IMR-90 (cell line): Measurements from ENCODE around the gene GLI1. TPM values are rescaled to one million over a fixed set of nuclear protein-coding genes. Genes with fewer than 3 reads are reported as not detected.

Experiments
- ATAC-seq: fragments of 200-7000 bp; cut with Tn5 transposase; 2 replicates; pipeline ENCODE4 v1.9.1; 2020; ENCODE audit warnings: low read depth, mild to moderate bottlenecking, moderate library complexity
- BruUV-seq: library from RNA; stranded (reverse); fragments of 400-500 nt; replicated peaks from 2 replicates; lab custom pipeline; 2021; lab: Mats Ljungman, UMichigan
- CTCF ChIA-PET: fragments of 300-600 bp; formaldehyde crosslinking; extraction: SDS; loops from one replicate; lab custom pipeline; 2021; ENCODE audit warnings: antibody characterized with exemption; lab: Yijun Ruan, JAX
- POLR2A ChIA-PET: fragments of 300-600 bp; sonication (Branson Sonifier 250); formaldehyde crosslinking; loops from one replicate; lab custom pipeline; 2022; ENCODE audit warnings: antibody characterized with exemption; ENCODE audit not compliant: unreplicated experiment; lab: Charles Lee
- DNase-seq: peaks from one replicate; pipeline ENCODE4 v3.0.0; 2013
- H2AFZ ChIP-seq: replicated peaks from 2 replicates; pipeline ENCODE3; 2013; ENCODE audit warnings: low read length, mild to moderate bottlenecking; ENCODE audit not compliant: poor library complexity
- H2AK5ac ChIP-seq: 2 replicates; pipeline ENCODE4 v1.6.1; 2013; ENCODE audit warnings: low read depth, low read length, inconsistent platforms
- H2AK9ac ChIP-seq: replicated peaks from 2 replicates; pipeline ENCODE3; 2013; ENCODE audit warnings: mild to moderate bottlenecking, low read depth, low read length, moderate library complexity; ENCODE audit not compliant: poor library complexity
- H2BK120ac ChIP-seq: 2 replicates; pipeline ENCODE4 v1.6.1; 2013; ENCODE audit warnings: low read depth, low read length, inconsistent platforms
- H2BK15ac ChIP-seq: 3 replicates; pipeline ENCODE4 v1.6.1; 2013; ENCODE audit warnings: low read depth, low read length, inconsistent platforms
- H2BK20ac ChIP-seq: 2 replicates; pipeline ENCODE4 v1.6.1; 2013; ENCODE audit warnings: low read depth, mild to moderate bottlenecking, inconsistent platforms, low read length, moderate library complexity
- H2BK5ac ChIP-seq: 2 replicates; pipeline ENCODE4 v1.6.1; 2013; ENCODE audit warnings: mild to moderate bottlenecking, low read depth, low read length, inconsistent platforms; ENCODE audit not compliant: poor library complexity, severe bottlenecking
- H3K14ac ChIP-seq: replicated peaks from 2 replicates; pipeline ENCODE4 v1.6.1; 2013; ENCODE audit warnings: low read depth, low read length, inconsistent platforms
- H3K18ac ChIP-seq: 2 replicates; pipeline ENCODE4 v1.6.1; 2013; ENCODE audit warnings: low read depth, low read length, control low read depth
- H3K23ac ChIP-seq: 2 replicates; pipeline ENCODE4 v1.6.1; 2013; ENCODE audit warnings: low read depth, low read length, inconsistent platforms
- H3K27ac ChIP-seq: 2 replicates; pipeline ENCODE4 v1.5.1; 2013; ENCODE audit warnings: mild to moderate bottlenecking, control low read depth, low read length; ENCODE audit not compliant: insufficient read depth
- H3K27me3 ChIP-seq: 2 replicates; pipeline ENCODE4 v1.6.1; 2013; ENCODE audit warnings: low read length; ENCODE audit not compliant: control insufficient read depth, insufficient read depth
- H3K36me3 ChIP-seq: 2 replicates; pipeline ENCODE4 v1.6.1; 2013; ENCODE audit warnings: low read length, mixed read lengths; ENCODE audit not compliant: control insufficient read depth, insufficient read depth
- H3K4ac ChIP-seq: 2 replicates; pipeline ENCODE4 v1.6.1; 2013; ENCODE audit warnings: low read depth, low read length, inconsistent platforms
- H3K4me1 ChIP-seq: 2 replicates; pipeline ENCODE4 v1.6.1; 2013; ENCODE audit warnings: low read length, mixed read lengths; ENCODE audit not compliant: control insufficient read depth, insufficient read depth
- H3K4me2 ChIP-seq: 2 replicates; pipeline ENCODE4 v1.6.1; 2013; ENCODE audit warnings: low read depth, mild to moderate bottlenecking, control low read depth, low read length, moderate library complexity
- H3K4me3 ChIP-seq: 2 replicates; pipeline ENCODE4 v1.5.1; 2013; ENCODE audit warnings: low read depth, mild to moderate bottlenecking, control low read depth, low read length, moderate library complexity; ENCODE audit not compliant: insufficient read depth
- H3K56ac ChIP-seq: 2 replicates; pipeline ENCODE4 v1.6.1; 2013; ENCODE audit warnings: low read length, inconsistent platforms; ENCODE audit not compliant: insufficient read depth; ENCODE audit errors: extremely low read depth
- H3K79me1 ChIP-seq, 2 experiments: 2 replicates each; pipeline ENCODE4 v1.6.1; 2013; ENCODE audit warnings: low read length in 2 of 2, inconsistent platforms in 1 of 2, low read depth in 1 of 2
- H3K9ac ChIP-seq: 2 replicates; pipeline ENCODE4 v1.6.1; 2013; ENCODE audit warnings: low read depth, low read length, control low read depth
- H3K9me1 ChIP-seq: 2 replicates; pipeline ENCODE4 v1.6.1; 2013; ENCODE audit warnings: low read length, inconsistent platforms; ENCODE audit not compliant: insufficient read depth
- H3K9me3 ChIP-seq: 2 replicates; pipeline ENCODE4 v1.6.1; 2013; ENCODE audit warnings: low read length; ENCODE audit not compliant: control insufficient read depth, insufficient read depth
- H4K20me1 ChIP-seq: 2 replicates; pipeline ENCODE4 v1.6.1; 2013; ENCODE audit warnings: low read length, inconsistent platforms; ENCODE audit not compliant: insufficient read depth
- H4K5ac ChIP-seq: 2 replicates; pipeline ENCODE4 v1.6.1; 2013; ENCODE audit warnings: mild to moderate bottlenecking, low read depth, low read length, control low read depth
- H4K8ac ChIP-seq, 2 experiments: 2 replicates each; pipeline ENCODE4 v1.6.1; 2013; ENCODE audit warnings: low read depth in 2 of 2, low read length in 2 of 2, control low read depth in 1 of 2, inconsistent platforms in 1 of 2
- H4K91ac ChIP-seq: 2 replicates; pipeline ENCODE4 v1.6.1; 2013; ENCODE audit warnings: low read depth, low read length, inconsistent platforms; ENCODE audit not compliant: insufficient read depth
- BHLHE40 ChIP-seq: fragments of 150-350 bp; IDR thresholded peaks from 2 replicates; pipeline ENCODE4 v1.6.1; 2016; ENCODE audit warnings: mild to moderate bottlenecking, low read depth, low read length
- CEBPB ChIP-seq: IDR thresholded peaks from 2 replicates; pipeline ENCODE4 v1.6.1; 2012; ENCODE audit warnings: low read depth, low read length, improper control_type of control experiment
- CHD1 ChIP-seq: IDR thresholded peaks from 2 replicates; pipeline ENCODE4 v1.6.1; 2012; ENCODE audit warnings: low read depth, low read length, improper control_type of control experiment
- FOS ChIP-seq: fragments of 150-350 bp; IDR thresholded peaks from 2 replicates; pipeline ENCODE4 v1.6.1; 2016; ENCODE audit warnings: low read depth, low read length
- MAFK ChIP-seq: IDR thresholded peaks from 2 replicates; pipeline ENCODE4 v1.6.1; 2012; ENCODE audit warnings: low read depth, low read length, improper control_type of control experiment
- MAZ ChIP-seq: IDR thresholded peaks from 2 replicates; pipeline ENCODE4 v1.6.1; 2012; ENCODE audit warnings: low read depth, mild to moderate bottlenecking, low read length, improper control_type of control experiment, moderate library complexity, borderline replicate concordance
- MXI1 ChIP-seq: IDR thresholded peaks from 2 replicates; pipeline ENCODE4 v1.6.1; 2012; ENCODE audit warnings: low read depth, mild to moderate bottlenecking, low read length, moderate library complexity, borderline replicate concordance
- POLR2A ChIP-seq: IDR thresholded peaks from 2 replicates; pipeline ENCODE4 v1.6.1; 2012; ENCODE audit warnings: mild to moderate bottlenecking, low read depth, low read length
- RAD21 ChIP-seq: IDR thresholded peaks from 2 replicates; pipeline ENCODE4 v1.6.1; 2012; ENCODE audit warnings: low read length, improper control_type of control experiment
- RCOR1 ChIP-seq: IDR thresholded peaks from 2 replicates; pipeline ENCODE4 v1.6.1; 2012; ENCODE audit warnings: mild to moderate bottlenecking, low read length, improper control_type of control experiment; ENCODE audit not compliant: insufficient replicate concordance
- RFX5 ChIP-seq: IDR thresholded peaks from 2 replicates; pipeline ENCODE4 v1.8.0; 2012; ENCODE audit warnings: low read depth, mild to moderate bottlenecking, low read length, moderate library complexity
- SMC3 ChIP-seq: fragments of 150-350 bp; IDR thresholded peaks from 2 replicates; pipeline ENCODE4 v1.6.1; 2016; ENCODE audit warnings: low read depth, mild to moderate bottlenecking, antibody characterized with exemption, low read length, moderate library complexity
- WGBS, 2 experiments: methylation state at CpG; one replicate each; pipeline versions ENCODE4 v1.1.5 to v1.1.7; 2013; ENCODE audit warnings: missing lambda C conversion rate in 2 of 2; ENCODE audit not compliant: insufficient read length in 1 of 2; ENCODE audit errors: extremely low coverage in 2 of 2; 5-methylcytosine and 5-hydroxymethylcytosine counted together
- dilution Hi-C: fragments of 300-500 bp; cut with HindIII; formaldehyde crosslinking; loops from one replicate; pipeline ENCODE4 v1.14.3; 2018; ENCODE audit warnings: low sequenced_read_pairs; ENCODE audit not compliant: unreplicated experiment
- in situ Hi-C: fragments of 300-500 bp; cut with MboI; formaldehyde crosslinking; loops from 3 replicates; pipeline ENCODE4 v1.14.3; 2019; ENCODE audit warnings: low sequenced_read_pairs, inconsistent platforms, mixed read lengths
- intact Hi-C: fragments of 100-400 bp; cut with micrococcal nuclease; formaldehyde crosslinking; loops from 2 replicates; pipeline ENCODE4 v1.10.0; 2022
- polyA plus RNA-seq, 3 experiments: library from polyadenylated mRNA; depleted of rRNA; stranded (reverse); fragments of >200 nt; gene quantifications; 2 replicates each; pipeline ENCODE4 v1.2.3, GENCODE V29; 2012; ENCODE audit warnings: low replicate concordance in 1 of 3
- total RNA-seq: library from RNA; depleted of rRNA; stranded (reverse); fragments of >200 nt; gene quantifications from 2 replicates; pipeline ENCODE4 v1.2.3, GENCODE V29; 2012
- TF ChIP-seq, protein P1 (sequence below): fragments of 150-350 bp; IDR thresholded peaks from 2 replicates; pipeline ENCODE4 v1.6.1; 2016; ENCODE audit warnings: low read depth, mild to moderate bottlenecking, low read length, moderate library complexity, borderline replicate concordance
- TF ChIP-seq, protein P2 (sequence below): fragments of 150-350 bp; IDR thresholded peaks from 2 replicates; pipeline ENCODE4 v1.6.1; 2017; ENCODE audit warnings: mild to moderate bottlenecking, antibody characterized with exemption, low read length, low read depth
- TF ChIP-seq, protein P3 (sequence below): conservative IDR thresholded peaks from 2 replicates; pipeline ENCODE4 v1.5.1; 2012; ENCODE audit warnings: mild to moderate bottlenecking, low read depth, low read length, improper control_type of control experiment

Gene GLI1
- total and polyA plus RNA-seq, 2 of the 4 experiments (the other 2 are of a cell fraction) = 1.3 to 3.8 TPM

DNA sequence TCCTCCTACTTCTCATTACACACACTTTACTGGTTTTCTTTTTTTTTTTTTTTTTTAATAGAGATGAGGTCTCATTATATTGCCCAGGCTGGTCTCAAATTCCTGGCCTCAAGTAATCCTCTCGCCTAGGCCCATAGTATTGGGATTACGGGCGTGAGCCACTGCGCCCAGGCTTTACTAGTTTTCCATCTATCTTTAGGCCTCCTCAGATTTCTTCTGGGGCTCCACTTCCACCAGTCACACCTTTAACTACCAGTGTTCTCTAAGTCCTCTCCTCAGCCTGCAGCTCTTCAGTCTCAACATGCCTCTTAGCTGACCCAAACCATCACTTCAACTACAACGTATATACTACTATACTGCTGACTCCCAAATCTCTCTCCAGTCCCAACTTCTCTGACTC, 39.1 kb upstream of the GLI1 start:
- H4K8ac ChIP-seq = no peak overlapping the region
- H2BK120ac ChIP-seq = no peak overlapping the region
- ChIA-PET POLR2A (no interaction called here), CTCF (no interaction called here)
- H3K56ac ChIP-seq = no peak overlapping the region
- no TSS peak for BruUV-seq
- H3K23ac ChIP-seq = no peak overlapping the region
- H3K18ac ChIP-seq = no peak overlapping the region
- H3K9me1 ChIP-seq = peaks cover 2% of the 10 kb centered on the region; the same call in 1 of the 2 replicates
- H2AK5ac ChIP-seq = no peak overlapping the region
- H2AFZ ChIP-seq = no peak overlapping the region
- H4K91ac ChIP-seq = no peak overlapping the region
- H3K14ac ChIP-seq = no peak overlapping the region
- no peaks in the 10 kb centered on the region for H3K27me3 ChIP-seq
- no peaks in the 10 kb centered on the region for H3K9me3 ChIP-seq
- H3K36me3 ChIP-seq = peaks cover 11% of the 10 kb centered on the region
- no peak overlapping the region for H3K27ac ChIP-seq
- no peak overlapping the region for H3K4me2 ChIP-seq
- ATAC-seq (no peak), DNase-seq (no peak)
- dilution Hi-C loops (no loop called here), in situ Hi-C loops (no loop called here), intact Hi-C loops (no loop called here)
- TF ChIP-seq, protein P1, sequence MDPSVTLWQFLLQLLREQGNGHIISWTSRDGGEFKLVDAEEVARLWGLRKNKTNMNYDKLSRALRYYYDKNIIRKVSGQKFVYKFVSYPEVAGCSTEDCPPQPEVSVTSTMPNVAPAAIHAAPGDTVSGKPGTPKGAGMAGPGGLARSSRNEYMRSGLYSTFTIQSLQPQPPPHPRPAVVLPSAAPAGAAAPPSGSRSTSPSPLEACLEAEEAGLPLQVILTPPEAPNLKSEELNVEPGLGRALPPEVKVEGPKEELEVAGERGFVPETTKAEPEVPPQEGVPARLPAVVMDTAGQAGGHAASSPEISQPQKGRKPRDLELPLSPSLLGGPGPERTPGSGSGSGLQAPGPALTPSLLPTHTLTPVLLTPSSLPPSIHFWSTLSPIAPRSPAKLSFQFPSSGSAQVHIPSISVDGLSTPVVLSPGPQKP = no peak
- no peak for TF ChIP-seq MXI1
- no peak for TF ChIP-seq POLR2A
- no peak for TF ChIP-seq RFX5
- TF ChIP-seq, protein P2, sequence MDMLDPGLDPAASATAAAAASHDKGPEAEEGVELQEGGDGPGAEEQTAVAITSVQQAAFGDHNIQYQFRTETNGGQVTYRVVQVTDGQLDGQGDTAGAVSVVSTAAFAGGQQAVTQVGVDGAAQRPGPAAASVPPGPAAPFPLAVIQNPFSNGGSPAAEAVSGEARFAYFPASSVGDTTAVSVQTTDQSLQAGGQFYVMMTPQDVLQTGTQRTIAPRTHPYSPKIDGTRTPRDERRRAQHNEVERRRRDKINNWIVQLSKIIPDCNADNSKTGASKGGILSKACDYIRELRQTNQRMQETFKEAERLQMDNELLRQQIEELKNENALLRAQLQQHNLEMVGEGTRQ = no peak
- TF ChIP-seq BHLHE40 = no peak
- TF ChIP-seq RCOR1 = no peak
- no peak for TF ChIP-seq CHD1
- no peak for TF ChIP-seq CEBPB
- TF ChIP-seq, protein P3, sequence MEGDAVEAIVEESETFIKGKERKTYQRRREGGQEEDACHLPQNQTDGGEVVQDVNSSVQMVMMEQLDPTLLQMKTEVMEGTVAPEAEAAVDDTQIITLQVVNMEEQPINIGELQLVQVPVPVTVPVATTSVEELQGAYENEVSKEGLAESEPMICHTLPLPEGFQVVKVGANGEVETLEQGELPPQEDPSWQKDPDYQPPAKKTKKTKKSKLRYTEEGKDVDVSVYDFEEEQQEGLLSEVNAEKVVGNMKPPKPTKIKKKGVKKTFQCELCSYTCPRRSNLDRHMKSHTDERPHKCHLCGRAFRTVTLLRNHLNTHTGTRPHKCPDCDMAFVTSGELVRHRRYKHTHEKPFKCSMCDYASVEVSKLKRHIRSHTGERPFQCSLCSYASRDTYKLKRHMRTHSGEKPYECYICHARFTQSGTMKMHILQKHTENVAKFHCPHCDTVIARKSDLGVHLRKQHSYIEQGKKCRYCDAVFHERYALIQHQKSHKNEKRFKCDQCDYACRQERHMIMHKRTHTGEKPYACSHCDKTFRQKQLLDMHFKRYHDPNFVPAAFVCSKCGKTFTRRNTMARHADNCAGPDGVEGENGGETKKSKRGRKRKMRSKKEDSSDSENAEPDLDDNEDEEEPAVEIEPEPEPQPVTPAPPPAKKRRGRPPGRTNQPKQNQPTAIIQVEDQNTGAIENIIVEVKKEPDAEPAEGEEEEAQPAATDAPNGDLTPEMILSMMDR = no peak
- TF ChIP-seq MAFK = no peak
- TF ChIP-seq SMC3 = no peak
- no peak for TF ChIP-seq RAD21
- no peak for TF ChIP-seq MAZ
- no peak for TF ChIP-seq FOS
- no peak overlapping the region for H2BK20ac ChIP-seq
- H3K79me1 ChIP-seq = peaks cover 38 to 72% of the 10 kb centered on the region in 2 experiments
- no peak overlapping the region for H2BK15ac ChIP-seq
- H2BK5ac ChIP-seq = no peak overlapping the region
- no peak overlapping the region for H3K9ac ChIP-seq
- H2AK9ac ChIP-seq = no peak overlapping the region
- peaks cover 20% of the 10 kb centered on the region for H4K20me1 ChIP-seq
- 100% methylated on average over 4 of the region's 5 CpGs; no CpG with 5 or more reads in 1 of the 2 experiments for WGBS, 2 experiments
- no peak overlapping the region for H4K5ac ChIP-seq
- H3K4me1 ChIP-seq = 0 out of 2 replicates have a peak, but pooled peaks cover 2% of the 10 kb centered on the region
- H3K4ac ChIP-seq = no peak overlapping the region
- no peak overlapping the region for H3K4me3 ChIP-seq
